Right renal pelvis (tissue), 4 donors: ENCODE results near the gene ZNF200. TPM values are rescaled to one million over a fixed set of nuclear protein-coding genes. Genes with fewer than 3 reads are reported as not detected.
"Not testable (repeated sequence)": the region's sequence is repeated elsewhere in the genome, so short reads cannot be mapped to it uniquely, and the experiment has no call there.

Experiments
- DNase-seq, 4 donors: peaks; one replicate each; pipeline ENCODE4 v3.0.0-alpha.2; 2013; ENCODE audit warnings: low read depth in 4 of 4, low spot score in 3 of 4, missing footprints in 1 of 4
- polyA plus RNA-seq, 4 donors: library from polyadenylated mRNA; unstranded; fragments of 120-200 nt; gene quantifications; one replicate each; pipeline ENCODE4 v1.2.1, GENCODE V29; 2013; ENCODE audit not compliant: insufficient read length in 4 of 4

Gene ZNF200
- polyA plus RNA-seq, 4 donors = 13.3 to 16.9 (median 14.8) TPM

- no peak for DNase-seq
Measured at GRCh38 chr16:3207086-3207953, 27.6 kb downstream of the ZNF200 start.

- not testable (repeated sequence) for DNase-seq
Measured at GRCh38 chr16:3205939-3206338, 29.0 kb downstream of the ZNF200 start.

- no peak for DNase-seq
Measured at GRCh38 chr16:3202903-3203539, 31.9 kb downstream of the ZNF200 start.

- DNase-seq = no peak
Measured at GRCh38 chr16:3198334-3199072, 36.5 kb downstream of the ZNF200 start.

- not testable (repeated sequence) for DNase-seq
Measured at GRCh38 chr16:3197694-3198333, 37.1 kb downstream of the ZNF200 start.

- no peak for DNase-seq
Measured at GRCh38 chr16:3195975-3196374, 39.0 kb downstream of the ZNF200 start.

- DNase-seq = no peak
Measured at GRCh38 chr16:3194792-3195191, 40.2 kb downstream of the ZNF200 start.

- no peak for DNase-seq
Measured at GRCh38 chr16:3193221-3194212, 41.4 kb downstream of the ZNF200 start.

- no peak for DNase-seq
Measured at GRCh38 chr16:3192476-3193019, 42.4 kb downstream of the ZNF200 start.

- DNase-seq = no peak
Measured at GRCh38 chr16:3190949-3191353, 44.0 kb downstream of the ZNF200 start.

GRCh38 chr16:3189869-3190268 is 45.1 kb downstream of the ZNF200 start:
- DNase-seq = no peak

GRCh38 chr16:3188925-3189825 is 45.8 kb downstream of the ZNF200 start:
- no peak for DNase-seq

GRCh38 chr16:3188675-3188924 is 46.4 kb downstream of the ZNF200 start:
- no peak for DNase-seq

GRCh38 chr16:3187798-3188674 is 46.9 kb downstream of the ZNF200 start, which contains the start of gene OR1F1:
TSS of gene OR1F1 (plus strand) at chr16:3188204.
- no peak for DNase-seq

GRCh38 chr16:3186946-3187690 is 47.8 kb downstream of the ZNF200 start:
- DNase-seq = no peak

- DNase-seq = no peak
Measured at GRCh38 chr16:3183445-3184139, 51.4 kb downstream of the ZNF200 start.
